NCI-H2107 (cell line): Measurements from ENCODE around the gene MUC13.
A peak's percentile ranks its signal among the peaks of the same experiment; 100 is the strongest.

Experiments
- DNase-seq: peaks from one replicate; lab custom pipeline; 2025; lab: John Stamatoyannopoulos, UW

The MUC13 gene

GRCh38 chr3:124950026-124950425, 15.5 kb upstream of the MUC13 start:
- no peak for DNase-seq

DNA sequence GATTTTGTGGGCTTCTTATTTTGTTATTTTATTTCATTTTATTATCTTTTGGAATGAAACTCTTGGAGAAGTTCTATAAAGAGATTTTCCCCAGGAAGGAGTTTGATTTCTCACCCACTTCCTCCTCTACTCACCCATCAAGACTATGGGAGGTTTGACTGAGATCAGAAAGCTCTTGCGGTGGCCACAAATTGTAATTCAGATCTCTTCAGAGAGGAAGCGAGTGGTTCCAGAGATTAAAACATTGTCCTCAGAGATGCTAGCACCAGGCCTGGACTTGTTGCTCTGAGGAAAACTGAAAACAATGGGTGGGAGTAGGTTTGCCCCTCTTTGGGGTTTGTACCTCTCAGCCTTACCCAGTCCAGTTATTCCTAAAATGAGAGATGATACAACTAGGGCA, 8.1 kb upstream of the MUC13 start:
- no peak for DNase-seq

DNA sequence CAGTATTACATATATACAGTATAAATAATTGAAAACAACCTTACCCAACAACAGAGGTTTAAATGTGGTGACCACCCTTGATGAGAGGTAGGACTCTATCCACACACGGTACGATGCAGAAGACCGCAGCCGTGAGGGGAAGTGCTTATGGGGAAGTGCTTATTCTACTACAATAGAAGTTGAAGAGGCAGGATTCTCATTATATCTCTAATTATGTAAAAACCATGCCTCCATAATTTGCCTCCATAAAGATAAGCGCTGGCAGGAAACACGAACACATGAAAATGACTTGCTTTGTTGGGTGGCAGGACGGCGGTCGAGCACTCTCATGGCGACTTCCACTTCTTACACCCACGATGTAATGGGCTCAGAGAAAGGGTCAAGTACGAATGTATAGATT, 7.2 kb upstream of the MUC13 start:
- DNase-seq, result no peak

GRCh38 chr3:124939661-124940060, 5.1 kb upstream of the MUC13 start:
- no peak for DNase-seq

DNA sequence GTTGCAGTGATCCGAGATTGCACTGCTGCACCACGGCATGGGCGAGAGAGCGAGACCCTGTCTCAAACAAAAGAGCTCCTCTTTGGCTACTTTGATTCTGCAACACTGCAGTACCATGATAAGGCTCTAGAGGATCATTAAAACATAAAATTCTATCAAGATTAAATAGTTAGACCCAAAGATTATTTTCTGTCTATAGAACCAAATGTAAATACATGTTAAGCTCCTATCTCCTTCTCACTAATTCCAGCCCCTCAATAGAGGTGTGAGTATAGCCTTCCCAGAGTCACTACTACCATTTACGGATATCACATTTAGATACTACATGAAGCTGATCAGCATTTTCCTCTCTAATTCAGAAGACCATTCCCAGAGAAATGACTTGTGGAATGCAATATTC, 4.3 kb upstream of the MUC13 start:
- no peak for DNase-seq

- DNase-seq, result no peak
These were observed 2.5 kb upstream of the MUC13 start for GRCh38 chr3:124937049-124937448.

DNA sequence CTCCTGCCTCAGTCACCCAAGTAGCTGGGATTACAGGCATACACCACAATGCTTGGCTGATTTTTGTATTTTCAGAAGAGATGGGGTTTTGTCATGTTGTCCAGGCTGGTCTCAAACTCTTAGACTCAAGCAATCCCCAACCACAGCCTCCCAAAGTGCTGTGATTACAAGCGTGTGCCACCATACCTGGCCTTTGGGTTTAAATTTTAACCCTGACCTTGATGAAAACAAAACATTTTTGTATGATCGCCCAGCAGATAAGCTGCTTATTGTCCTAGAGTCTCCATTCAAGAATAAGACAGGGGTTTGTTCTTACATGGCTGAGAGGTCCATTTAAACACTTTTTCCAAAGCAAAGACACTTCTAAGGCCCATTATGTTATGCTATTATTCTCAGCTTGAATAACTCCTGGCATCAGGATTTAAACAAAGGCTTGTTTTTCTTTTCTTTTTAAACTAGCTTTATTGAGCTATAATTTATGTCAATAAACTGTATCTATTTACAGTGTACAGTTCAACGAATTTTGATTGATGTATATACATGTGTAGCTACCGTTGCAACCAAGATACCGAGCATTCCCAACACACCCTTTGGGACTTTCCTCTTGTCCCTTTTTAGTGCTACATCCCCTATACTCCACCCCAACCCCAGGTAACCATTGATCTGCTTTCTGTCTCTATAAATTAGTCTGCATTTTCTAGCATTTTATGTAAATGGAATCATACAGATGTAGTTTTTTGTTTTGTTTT, 1.4 kb upstream of the MUC13 start:
- no peak for DNase-seq

- DNase-seq, result no peak
These were observed 713 bp upstream of the MUC13 start for GRCh38 chr3:124935264-124935663.

GRCh38 chr3:124928333-124929202, 6.0 kb downstream of the MUC13 start:
- peak; percentile 33 for DNase-seq

- DNase-seq, result no peak
These were observed 6.9 kb downstream of the MUC13 start for GRCh38 chr3:124927574-124928045.

DNA sequence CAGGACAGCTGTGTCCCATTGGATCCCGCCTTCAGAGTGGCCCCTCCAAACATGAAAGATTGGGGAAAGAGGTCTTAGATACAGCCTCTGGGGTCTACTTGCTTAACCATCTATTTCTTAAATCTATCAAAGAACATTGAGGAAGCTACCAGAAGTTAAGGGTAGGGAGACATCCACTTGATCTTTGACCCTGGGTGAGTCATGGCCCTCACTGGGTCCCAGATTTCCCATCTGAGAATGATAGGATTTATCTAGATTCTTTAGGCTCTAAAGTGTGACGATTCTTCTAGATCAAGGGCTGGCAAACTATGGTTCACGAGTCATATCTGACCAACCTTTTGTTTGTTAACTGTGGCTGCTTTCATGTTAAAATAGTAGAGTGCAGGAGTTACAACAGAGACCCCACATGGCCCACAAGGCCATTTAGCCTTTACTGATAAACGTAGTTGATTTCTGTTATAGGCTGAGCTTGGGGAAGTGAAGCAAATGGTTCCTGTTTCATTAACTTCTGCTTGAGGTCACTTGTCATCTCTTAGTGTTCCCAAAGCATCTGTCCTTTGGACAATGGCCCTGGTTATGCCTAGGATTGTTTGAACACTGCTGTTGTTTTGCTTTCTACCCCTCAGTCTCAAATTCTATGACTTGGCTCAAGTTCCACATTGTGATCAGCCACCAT, 8.0 kb downstream of the MUC13 start:
- no peak for DNase-seq

DNA sequence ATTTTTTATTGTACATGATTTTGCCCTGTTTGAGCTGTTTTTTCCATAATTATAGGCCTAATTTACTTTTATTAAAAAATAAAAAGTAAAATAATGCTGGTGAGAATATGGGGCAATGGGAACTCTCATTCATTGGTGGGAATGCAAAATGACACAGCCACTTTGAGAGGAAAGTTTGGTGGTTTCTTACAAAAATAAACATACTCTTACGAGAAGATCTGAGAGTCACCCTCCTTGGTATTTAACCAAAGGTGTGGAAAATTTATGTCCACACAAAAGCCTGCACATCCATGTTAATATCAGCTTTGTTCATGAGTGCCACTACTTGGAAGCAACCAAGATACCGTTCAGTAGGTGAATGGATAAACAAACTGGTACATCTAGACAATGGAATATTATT, 9.8 kb downstream of the MUC13 start:
- DNase-seq, result no peak

- no peak for DNase-seq
These were observed 10.7 kb downstream of the MUC13 start for GRCh38 chr3:124923833-124924232.

- no peak for DNase-seq
These were observed 13.8 kb downstream of the MUC13 start for GRCh38 chr3:124920718-124921117.

GRCh38 chr3:124919756-124920155, 14.8 kb downstream of the MUC13 start:
- DNase-seq, result no peak

GRCh38 chr3:124918524-124918923, 16.0 kb downstream of the MUC13 start:
- DNase-seq, result no peak

DNA sequence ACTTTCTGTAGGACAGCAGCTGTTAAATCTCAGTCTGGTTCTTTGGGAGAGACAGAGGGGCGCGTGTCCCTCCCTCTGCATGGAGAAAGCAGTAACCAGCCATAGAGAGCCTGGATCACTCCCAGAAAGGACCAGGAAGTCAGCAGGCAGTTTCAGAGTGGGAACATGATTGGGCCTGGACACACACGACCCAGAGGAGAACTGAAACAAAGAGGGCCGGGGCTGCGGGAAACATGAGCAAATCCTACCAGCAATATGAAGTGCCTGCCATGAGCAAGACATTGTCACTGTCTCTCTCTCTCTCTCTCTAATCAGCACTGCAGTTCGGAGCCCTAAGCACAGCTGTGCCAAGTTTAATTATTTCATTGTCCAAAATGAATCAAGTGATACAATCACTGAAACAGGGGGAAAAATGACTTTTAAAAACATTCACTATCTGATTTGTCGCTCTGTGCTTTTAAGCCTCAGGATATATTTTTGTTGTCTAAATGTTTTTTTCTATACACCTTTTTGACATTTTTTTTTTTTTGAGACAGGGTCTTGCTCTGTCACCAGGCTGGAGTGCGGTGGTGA, 17.6 kb downstream of the MUC13 start:
- no peak for DNase-seq

DNA sequence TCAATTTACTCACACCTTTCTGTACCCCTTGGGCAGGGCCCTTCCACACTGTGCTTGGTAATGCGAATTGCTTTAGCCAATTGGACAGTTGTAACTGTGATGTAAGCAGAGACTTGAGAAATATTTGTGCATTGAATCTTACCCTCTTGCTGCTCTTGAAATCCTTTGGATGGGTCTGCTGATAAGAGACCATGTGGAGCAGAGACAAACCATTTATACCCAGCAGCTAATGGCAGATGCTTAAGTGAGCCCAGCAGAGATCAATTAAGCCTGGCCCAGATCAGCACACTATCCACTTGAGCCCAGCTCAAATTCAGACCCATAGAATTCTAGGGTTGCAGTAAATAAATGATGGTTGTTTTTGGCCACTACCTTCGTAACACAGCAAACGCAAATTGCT, 19.3 kb downstream of the MUC13 start:
- DNase-seq, result no peak

GRCh38 chr3:124907957-124908356, 26.6 kb downstream of the MUC13 start:
- no peak for DNase-seq

DNA sequence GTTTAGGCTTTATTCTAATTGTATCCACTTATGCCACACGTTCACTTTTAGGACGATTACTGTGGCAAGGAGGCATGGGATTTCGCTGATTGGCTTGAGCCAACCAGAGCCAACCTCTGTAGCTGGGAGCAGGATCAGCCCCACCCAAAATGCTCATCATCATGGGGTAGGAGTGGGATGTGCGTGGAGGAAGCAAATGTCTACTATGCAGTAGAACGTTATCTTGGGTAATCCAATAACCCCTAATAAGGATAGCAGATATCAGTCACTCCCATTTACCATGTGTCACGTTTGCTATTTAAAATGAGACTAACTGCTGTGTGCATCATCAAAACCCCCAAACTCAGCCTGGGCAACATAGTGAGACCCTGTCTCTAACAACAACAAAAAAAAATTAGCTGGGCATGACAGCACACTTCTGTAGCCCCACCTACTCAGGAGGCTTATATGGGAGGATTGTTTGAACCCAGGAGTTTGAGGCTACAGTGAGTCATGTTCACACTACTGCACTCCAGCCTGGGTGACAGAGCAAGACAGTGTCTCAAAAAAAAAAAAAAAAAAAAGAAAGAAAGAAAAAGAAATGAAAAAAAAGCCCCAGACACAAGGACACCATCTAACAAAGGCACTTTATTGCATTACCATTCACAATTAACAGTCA, 29.6 kb downstream of the MUC13 start:
- DNase-seq, result no peak

DNA sequence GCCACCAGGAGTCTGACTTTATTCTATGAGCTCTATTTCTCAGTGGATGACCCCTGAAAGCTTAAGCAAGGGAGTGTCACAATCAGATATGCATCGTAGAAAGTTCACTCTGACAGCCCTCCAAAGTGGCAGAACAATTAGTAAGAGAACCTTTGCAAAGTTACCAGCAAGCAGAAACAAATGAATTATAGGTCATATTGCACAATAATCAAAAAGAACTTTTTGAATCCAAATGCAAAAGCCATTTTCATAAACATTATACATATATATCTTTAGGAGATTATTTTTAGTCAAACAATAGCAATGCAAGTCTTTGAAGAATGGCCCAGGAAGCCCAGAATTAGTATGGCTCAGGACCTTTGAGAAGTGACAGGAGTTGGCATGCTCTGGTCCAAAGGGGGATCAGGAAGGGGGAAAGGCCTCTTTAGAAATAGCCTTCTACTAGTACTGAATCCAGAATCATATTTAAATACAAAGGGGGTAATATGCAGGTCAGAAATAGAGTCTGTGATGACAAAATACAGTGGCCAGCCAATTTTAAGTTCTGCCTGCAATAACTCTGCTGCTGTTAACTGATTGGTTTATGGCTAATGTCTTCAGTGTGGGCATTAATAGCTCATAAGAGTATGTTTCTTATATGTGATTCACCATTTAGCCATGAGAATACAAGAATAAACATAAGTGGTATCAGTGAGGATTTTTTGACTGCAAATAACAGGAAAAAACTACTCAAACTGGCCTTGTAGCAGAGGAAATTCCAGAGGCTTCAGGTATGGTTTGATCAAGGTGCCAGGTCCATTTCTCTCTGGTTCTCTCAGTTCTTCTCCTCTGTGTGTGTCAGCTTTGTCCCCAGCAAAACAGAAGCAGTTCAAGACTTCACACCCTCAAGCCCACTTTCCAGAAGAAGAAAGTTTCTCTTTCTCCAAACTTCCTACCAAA, 30.4 kb downstream of the MUC13 start:
- no peak for DNase-seq
